Ovary (tissue), 9 donors: ENCODE results near the gene ABLIM2. TPM values are rescaled to one million over a fixed set of nuclear protein-coding genes. Genes with fewer than 3 reads are reported as not detected.

Experiments used
- DNase-seq, 5 donors: peaks; one replicate each; pipeline ENCODE4 v3.0.0-alpha.2; 2019 to 2020
- H3K27ac ChIP-seq, 2 donors: fragments of 200-600 bp; one replicate each; pipeline versions ENCODE4 v1.5.1 to v1.8.0; 2019 to 2022
- H3K27me3 ChIP-seq: fragments of 200-600 bp; one replicate; pipeline ENCODE4 v1.8.0; 2022
- H3K36me3 ChIP-seq: fragments of 200-600 bp; sonication (generic); one replicate; pipeline ENCODE4 v1.5.1; 2019
- H3K4me1 ChIP-seq: one replicate; pipeline ENCODE4 v1.8.1; 2013; ENCODE audit warnings: mild to moderate bottlenecking, moderate library complexity; ENCODE audit not compliant: insufficient read depth
- H3K4me3 ChIP-seq: fragments of 200-600 bp; sonication (generic); one replicate; pipeline ENCODE4 v1.5.1; 2017
- H3K9me3 ChIP-seq, 2 donors: fragments of 200-600 bp in 1 of 2; sonication (generic) in 1 of 2; one replicate each; pipeline versions ENCODE4 v1.5.1 to v1.8.1; 2013 to 2019; ENCODE audit warnings: mild to moderate bottlenecking in 1 of 2, moderate library complexity in 1 of 2
- EP300 ChIP-seq: sonication (generic); formaldehyde crosslinking; IDR thresholded peaks from one replicate; pipeline ENCODE4 v1.6.1; 2017; ENCODE audit warnings: antibody characterized with exemption
- POLR2A ChIP-seq: fragments of 450-650 bp; IDR thresholded peaks from one replicate; pipeline ENCODE4 v1.6.1; 2017; ENCODE audit warnings: antibody characterized with exemption, mild to moderate bottlenecking, moderate library complexity
- WGBS, 3 donors: extraction: QIAGEN DNeasy Blood & Tissue Kit in 1 of 3; methylation state at CpG; one replicate each; pipeline versions ENCODE4 v1.1.5 to v1.1.7; 2013 to 2017; 5-methylcytosine and 5-hydroxymethylcytosine counted together
- intact Hi-C, 4 donors: fragments of 100-400 bp; cut with DNase I; formaldehyde crosslinking; loops; one replicate each; pipeline versions ENCODE4 v1.11.0 to v1.15.1; 2022 to 2023
- polyA plus RNA-seq, 2 donors: library from polyadenylated mRNA; stranded (reverse); fragments of 200-250 nt in 1 of 2; fragments of 350-450 nt in 1 of 2; fragmentation: Illumina TruSeq in 1 of 2; extraction: RNeasy Lipid Tissue Mini Kit (QIAGEN cat#74804) in 1 of 2; gene quantifications; one replicate each; pipeline ENCODE4 v1.2.3, GENCODE V29; 2013 to 2014
- total RNA-seq, 7 donors: library from RNA; depleted of rRNA in 2 of 7; stranded (reverse); fragments of >200 nt in 2 of 7; fragmentation: NEBNext Ultra II Directional in 3 of 7; extraction: Animal tissue kit (Norgen Biotek cat#: 25700) in 3 of 7; gene quantifications; one replicate each; pipeline versions ENCODE4 v1.1.0 to v1.2.4, GENCODE V29; 2016 to 2023
- TF ChIP-seq, protein P1 (sequence below), 3 donors: fragments of 450-650 bp in 2 of 3; fragments of 200-600 bp in 1 of 3; IDR thresholded peaks; one replicate each; pipeline versions ENCODE4 v1.5.1 to v1.8.0; 2016 to 2022; ENCODE audit warnings: antibody characterized with exemption in 3 of 3, mild to moderate bottlenecking in 1 of 3
- donor health status: DM: no; HTN: no; CAD: no; lungs with moderate emphysema.
- donor health status: DM: no; HTN: no; CAD: no.
- donor health status: Bipolar disorder and iron deficiency.
- donor health status: DM: yes; HTN: yes; CAD: no.
- donor health status: DM: no; HTN: no; CAD: no.
- donor health status: DM: yes; HTN: yes; CAD: no.

Gene ABLIM2
- total and polyA plus RNA-seq, 9 donors: 0.81 to 7.9 (median 2.1) TPM

DNA sequence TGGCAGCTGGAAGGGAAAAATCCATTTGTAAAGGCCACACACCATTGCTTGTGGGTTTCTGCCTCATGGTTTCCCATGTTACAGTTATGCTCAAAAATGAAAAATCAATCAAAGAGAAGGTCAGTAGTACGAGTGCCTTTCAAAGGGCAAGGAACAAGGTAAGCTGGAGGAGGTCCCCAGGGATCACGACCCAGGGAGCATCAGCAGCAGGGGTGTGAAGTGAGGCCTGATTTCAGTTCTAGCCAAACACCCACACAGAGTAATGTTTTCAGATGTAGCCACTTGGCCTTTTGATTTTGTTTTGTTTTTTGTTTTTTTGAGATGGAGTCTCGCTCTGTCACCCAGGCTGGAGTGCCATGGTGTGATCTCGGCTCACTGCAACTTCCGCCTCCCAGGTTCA is 149.5 kb downstream of the ABLIM2 start:
- no peak overlapping the region for H3K27ac ChIP-seq
- TF ChIP-seq POLR2A (no peak), EP300 (no peak)
- TF ChIP-seq, protein P1, sequence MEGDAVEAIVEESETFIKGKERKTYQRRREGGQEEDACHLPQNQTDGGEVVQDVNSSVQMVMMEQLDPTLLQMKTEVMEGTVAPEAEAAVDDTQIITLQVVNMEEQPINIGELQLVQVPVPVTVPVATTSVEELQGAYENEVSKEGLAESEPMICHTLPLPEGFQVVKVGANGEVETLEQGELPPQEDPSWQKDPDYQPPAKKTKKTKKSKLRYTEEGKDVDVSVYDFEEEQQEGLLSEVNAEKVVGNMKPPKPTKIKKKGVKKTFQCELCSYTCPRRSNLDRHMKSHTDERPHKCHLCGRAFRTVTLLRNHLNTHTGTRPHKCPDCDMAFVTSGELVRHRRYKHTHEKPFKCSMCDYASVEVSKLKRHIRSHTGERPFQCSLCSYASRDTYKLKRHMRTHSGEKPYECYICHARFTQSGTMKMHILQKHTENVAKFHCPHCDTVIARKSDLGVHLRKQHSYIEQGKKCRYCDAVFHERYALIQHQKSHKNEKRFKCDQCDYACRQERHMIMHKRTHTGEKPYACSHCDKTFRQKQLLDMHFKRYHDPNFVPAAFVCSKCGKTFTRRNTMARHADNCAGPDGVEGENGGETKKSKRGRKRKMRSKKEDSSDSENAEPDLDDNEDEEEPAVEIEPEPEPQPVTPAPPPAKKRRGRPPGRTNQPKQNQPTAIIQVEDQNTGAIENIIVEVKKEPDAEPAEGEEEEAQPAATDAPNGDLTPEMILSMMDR (IDR thresholded peaks at IDR 0.05): no peak
- H3K36me3 ChIP-seq: no peaks in the 10 kb centered on the region
- intact Hi-C loops: no loop called here
- DNase-seq: no peak
- H3K4me1 ChIP-seq: peaks cover 5% of the 10 kb centered on the region
- no peak overlapping the region for H3K4me3 ChIP-seq
- 88 to 93% (median 90%) methylated on average over 5 of the region's 5 CpGs for WGBS, 3 donors
- no peaks in the 10 kb centered on the region for H3K27me3 ChIP-seq
- H3K9me3 ChIP-seq: no peaks in the 10 kb centered on the region

DNA sequence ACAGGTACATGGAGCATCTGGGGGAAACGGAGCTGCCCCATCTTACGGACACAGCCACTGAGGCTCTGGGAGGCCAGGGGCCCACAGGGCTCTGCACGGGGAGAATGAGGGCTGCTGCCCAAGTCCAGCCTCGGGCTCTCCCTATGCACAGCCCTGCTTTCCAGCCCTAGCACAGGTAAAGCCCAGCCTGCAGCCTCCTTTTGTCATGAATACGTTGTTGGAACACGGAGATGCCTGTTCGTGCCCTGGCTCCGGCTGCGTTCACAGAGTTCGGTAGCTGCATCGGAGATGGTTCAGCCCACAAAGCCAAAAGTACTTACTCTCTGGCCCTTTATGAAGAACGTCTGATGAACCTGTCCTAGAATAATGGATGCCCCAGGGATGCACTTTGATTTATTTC is 150.2 kb downstream of the ABLIM2 start:
- intact Hi-C loops: no loop called here
- no peak for DNase-seq
- peaks cover 5% of the 10 kb centered on the region for H3K4me1 ChIP-seq
- H3K9me3 ChIP-seq: no peaks in the 10 kb centered on the region
- no peaks in the 10 kb centered on the region for H3K27me3 ChIP-seq
- no peak overlapping the region for H3K27ac ChIP-seq
- 86 to 94% (median 91%) methylated on average over 12 of the region's 12 CpGs for WGBS, 3 donors
- no peak overlapping the region for H3K4me3 ChIP-seq
- TF ChIP-seq, protein P1 (IDR thresholded peaks at IDR 0.05): no peak
- TF ChIP-seq EP300 (no peak), POLR2A (no peak)
- no peaks in the 10 kb centered on the region for H3K36me3 ChIP-seq

DNA sequence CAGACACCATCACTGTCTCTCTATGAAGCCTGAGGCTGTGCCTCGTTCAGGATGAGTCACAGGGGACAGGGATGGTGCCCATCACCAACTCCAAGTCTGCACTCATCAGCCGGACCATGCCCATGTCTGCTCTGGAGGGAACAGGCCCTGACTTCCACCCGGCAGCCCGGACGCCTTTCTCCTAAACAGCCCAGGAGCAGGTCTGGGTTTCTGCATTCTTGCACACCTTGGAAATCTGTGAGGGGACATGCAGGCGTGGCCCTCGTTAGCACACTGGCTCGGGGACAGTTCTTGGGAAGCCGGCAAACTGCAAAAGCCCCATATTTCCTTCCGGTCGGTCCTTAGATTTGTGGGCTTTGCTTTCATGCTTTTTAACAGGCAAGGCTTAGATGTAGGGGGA is 151.0 kb downstream of the ABLIM2 start:
- intact Hi-C loops: no loop called here
- no peak for TF ChIP-seq EP300
- TF ChIP-seq POLR2A: no peak
- TF ChIP-seq, protein P1 (IDR thresholded peaks at IDR 0.05): no peak
- Histone ChIP-seq H3K27me3 (no peaks in the 10 kb centered on the region), H3K36me3 (no peaks in the 10 kb centered on the region), H3K4me3 (no peak overlapping the region), H3K9me3 (no peaks in the 10 kb centered on the region), H3K27ac (no peak overlapping the region), H3K4me1 (peaks cover 5% of the 10 kb centered on the region)
- 86 to 88% (median 88%) methylated on average over 11 of the region's 11 CpGs for WGBS, 3 donors
- no peak for DNase-seq

DNA sequence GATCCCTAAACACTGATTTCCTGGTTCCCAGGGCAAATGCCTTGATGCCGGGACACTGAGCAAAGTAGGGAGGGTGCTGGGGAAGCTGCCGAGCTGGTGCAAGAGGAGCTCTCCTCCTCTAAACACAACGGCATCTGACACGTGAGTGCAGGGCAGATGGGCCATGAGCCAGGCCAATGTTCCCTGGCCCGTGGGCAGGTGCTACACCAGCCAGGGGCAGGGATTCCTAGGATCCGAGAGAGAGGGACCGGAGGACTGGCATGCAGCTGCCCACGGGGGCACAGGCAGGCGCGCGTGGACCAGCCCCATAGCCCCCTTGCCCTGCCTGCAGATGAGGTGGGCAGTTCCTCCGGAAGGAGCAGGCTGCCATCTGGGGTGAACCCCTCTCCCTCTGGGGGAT is 152.1 kb downstream of the ABLIM2 start:
- H3K9me3 ChIP-seq: no peaks in the 10 kb centered on the region
- no peak for DNase-seq
- 74 to 86% (median 77%) methylated on average over 12 of the region's 12 CpGs for WGBS, 3 donors
- intact Hi-C loops: no loop called here
- H3K27ac ChIP-seq: no peak overlapping the region
- H3K4me1 ChIP-seq: peaks cover 5% of the 10 kb centered on the region
- TF ChIP-seq EP300 (no peak), POLR2A (no peak)
- TF ChIP-seq, protein P1 (IDR thresholded peaks at IDR 0.05): no peak
- H3K4me3 ChIP-seq: no peak overlapping the region
- H3K27me3 ChIP-seq: no peaks in the 10 kb centered on the region
- no peaks in the 10 kb centered on the region for H3K36me3 ChIP-seq

DNA sequence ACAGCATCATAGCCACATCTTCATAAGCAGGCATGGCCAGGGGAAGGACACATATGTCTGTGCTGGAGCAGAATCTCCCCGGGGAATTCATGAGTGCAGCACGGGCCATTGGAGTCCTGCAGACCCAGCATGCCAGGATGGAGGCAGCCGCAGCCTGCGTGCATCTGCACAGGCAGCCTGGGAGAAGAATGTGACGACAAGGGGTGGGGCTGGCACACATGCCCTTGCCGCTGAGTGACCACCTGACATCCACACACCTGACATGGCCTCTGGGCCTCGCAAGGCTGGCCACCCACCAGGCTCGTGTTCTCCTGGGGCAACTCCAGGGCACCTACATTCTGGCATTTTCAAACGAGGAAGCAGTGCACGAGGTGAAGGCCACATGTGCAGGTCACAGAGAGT is 152.8 kb downstream of the ABLIM2 start:
- no peak overlapping the region for H3K4me3 ChIP-seq
- H3K9me3 ChIP-seq: no peaks in the 10 kb centered on the region
- H3K4me1 ChIP-seq: peaks cover 5% of the 10 kb centered on the region
- 77 to 80% (median 78%) methylated on average over 10 of the region's 10 CpGs for WGBS, 3 donors
- no peaks in the 10 kb centered on the region for H3K36me3 ChIP-seq
- DNase-seq: no peak
- H3K27ac ChIP-seq: no peak overlapping the region
- TF ChIP-seq EP300 (no peak), POLR2A (no peak)
- TF ChIP-seq, protein P1 (IDR thresholded peaks at IDR 0.05): no peak
- no peaks in the 10 kb centered on the region for H3K27me3 ChIP-seq
- intact Hi-C loops: no loop called here
